OCI-LY1 (cell line): Measurements from ENCODE around the gene MKNK1.

Experiments used
- CTCF ChIP-seq: fragments of 200-600 bp; sonication (generic), shearing (Covaris generic); IDR thresholded peaks from 2 replicates; pipeline ENCODE4 v1.5.1; 2017; ENCODE audit warnings: mild to moderate bottlenecking, antibody characterized with exemption, low read length, moderate library complexity, mixed read lengths
- EZH2 ChIP-seq: fragments of 200-600 bp; sonication (generic), shearing (Covaris generic); IDR thresholded peaks from 2 replicates; pipeline ENCODE4 v1.8.0; 2017; ENCODE audit warnings: borderline replicate concordance, mixed run types, mild to moderate bottlenecking, antibody characterized with exemption, low read length, moderate library complexity, mixed read lengths

- TF ChIP-seq CTCF (no peak), EZH2 (no peak)
These were observed 28.8 kb downstream of the MKNK1 start for GRCh38 chr1:46575300-46575699.
